ENCODE results near the gene SMIM35.

SMIM35 gene

GRCh38 chr11:117995472-117995871, 91.3 kb downstream of the SMIM35 start:
- Histone ChIP-seq H3K36me3 (ENCODE audit: insufficient read depth, low read depth, low read length) (no peaks in the 10 kb centered on the region), H3K27me3 (ENCODE audit: insufficient read depth, low read length) (no peaks in the 10 kb centered on the region), H3K4me3 (ENCODE audit: low read length) (no peak overlapping the region), H3K9ac (ENCODE audit: low read depth, low read length) (no peak overlapping the region), H3K9me3 (ENCODE audit: insufficient read depth, low read depth, low read length) (no peaks in the 10 kb centered on the region), H3K4me1 (ENCODE audit: insufficient read depth, low read length) (no peaks in the 10 kb centered on the region), H3K27ac (ENCODE audit: low read length) (no peak overlapping the region)

DNA sequence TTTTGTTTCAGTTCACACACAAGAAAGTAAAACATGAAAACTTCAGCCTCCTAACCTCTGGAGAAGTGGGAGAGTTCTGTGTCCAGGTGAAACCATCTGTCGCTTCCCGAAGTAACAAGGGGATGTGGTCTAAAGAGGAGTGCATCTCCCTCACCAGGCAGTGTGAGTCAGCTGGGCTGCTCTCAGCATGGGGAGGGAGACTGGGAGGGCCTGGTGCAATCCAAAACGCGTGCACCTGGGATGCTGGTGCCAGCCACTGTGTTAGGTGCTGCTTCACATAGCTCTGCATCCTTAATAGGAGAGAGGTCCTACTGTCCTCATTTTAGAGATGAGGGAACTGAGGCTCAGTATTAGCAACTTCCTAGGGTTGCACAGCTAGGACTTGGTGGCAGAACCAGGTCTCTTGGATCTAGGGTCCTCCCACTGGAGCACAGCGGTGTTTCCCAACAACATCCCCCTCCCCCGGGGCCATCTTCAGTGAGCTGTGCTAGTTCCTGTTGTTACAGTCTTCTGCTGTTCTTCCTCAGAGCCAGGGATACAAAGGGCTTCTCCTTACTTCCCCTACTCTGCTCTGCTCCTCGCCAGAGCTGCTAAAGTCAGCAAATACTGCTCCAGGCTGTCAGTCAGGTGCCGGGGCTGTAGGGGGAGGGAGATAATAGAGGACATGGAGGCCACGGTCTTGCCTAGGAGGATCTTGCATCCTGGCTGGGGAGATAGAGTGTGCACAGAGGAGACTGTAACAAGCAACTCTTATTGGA, 92.6 kb downstream of the SMIM35 start:
- Histone ChIP-seq H3K4me1 (ENCODE audit: insufficient read depth, low read length) (no peaks in the 10 kb centered on the region), H3K4me3 (ENCODE audit: low read length) (no peak overlapping the region), H3K27me3 (ENCODE audit: insufficient read depth, low read length) (peaks cover 5% of the 10 kb centered on the region; the same call in 1 of the 2 replicates), H3K9me3 (ENCODE audit: insufficient read depth, low read depth, low read length) (no peaks in the 10 kb centered on the region), H3K27ac (ENCODE audit: low read length) (no peak overlapping the region), H3K36me3 (ENCODE audit: insufficient read depth, low read depth, low read length) (no peaks in the 10 kb centered on the region), H3K9ac (ENCODE audit: low read depth, low read length) (no peak overlapping the region)

GRCh38 chr11:117992620-117993019, 94.1 kb downstream of the SMIM35 start:
- H3K4me3 ChIP-seq (ENCODE audit: low read length), result no peak overlapping the region

GRCh38 chr11:117992136-117992535, 94.6 kb downstream of the SMIM35 start:
- H3K4me3 ChIP-seq (ENCODE audit: low read length), result no peak overlapping the region
- H3K9me3 ChIP-seq (ENCODE audit: insufficient read depth, low read depth, low read length), result no peaks in the 10 kb centered on the region
- H3K4me1 ChIP-seq (ENCODE audit: insufficient read depth, low read length), result no peaks in the 10 kb centered on the region
- H3K36me3 ChIP-seq (ENCODE audit: insufficient read depth, low read depth, low read length), result no peaks in the 10 kb centered on the region
- peaks cover 25% of the 10 kb centered on the region for H3K27me3 ChIP-seq (ENCODE audit: insufficient read depth, low read length)
- no peak overlapping the region for H3K27ac ChIP-seq (ENCODE audit: low read length)
- H3K9ac ChIP-seq (ENCODE audit: low read depth, low read length), result no peak overlapping the region

More at GRCh38 chr11:117992620-117993019, 94.1 kb downstream of the SMIM35 start:
- H3K9me3 ChIP-seq (ENCODE audit: insufficient read depth, low read depth, low read length), result no peaks in the 10 kb centered on the region
- peaks cover 20% of the 10 kb centered on the region for H3K27me3 ChIP-seq (ENCODE audit: insufficient read depth, low read length)
- H3K36me3 ChIP-seq (ENCODE audit: insufficient read depth, low read depth, low read length), result no peaks in the 10 kb centered on the region
- no peaks in the 10 kb centered on the region for H3K4me1 ChIP-seq (ENCODE audit: insufficient read depth, low read length)
- no peak overlapping the region for H3K27ac ChIP-seq (ENCODE audit: low read length)
- H3K9ac ChIP-seq (ENCODE audit: low read depth, low read length), result no peak overlapping the region

- no peaks in the 10 kb centered on the region for H3K9me3 ChIP-seq (ENCODE audit: insufficient read depth, low read depth, low read length)
- no peaks in the 10 kb centered on the region for H3K4me1 ChIP-seq (ENCODE audit: insufficient read depth, low read length)
- no peak overlapping the region for H3K9ac ChIP-seq (ENCODE audit: low read depth, low read length)
- H3K27ac ChIP-seq (ENCODE audit: low read length), result no peak overlapping the region
- H3K4me3 ChIP-seq (ENCODE audit: low read length), result no peak overlapping the region
- H3K27me3 ChIP-seq (ENCODE audit: insufficient read depth, low read length), result peaks cover 49% of the 10 kb centered on the region
- H3K36me3 ChIP-seq (ENCODE audit: insufficient read depth, low read depth, low read length), result no peaks in the 10 kb centered on the region
These were observed 97.2 kb downstream of the SMIM35 start for GRCh38 chr11:117989351-117990102.

GRCh38 chr11:117986981-117987574, 99.7 kb downstream of the SMIM35 start:
- Histone ChIP-seq H3K27ac (ENCODE audit: low read length) (no peak overlapping the region), H3K9me3 (ENCODE audit: insufficient read depth, low read depth, low read length) (no peaks in the 10 kb centered on the region), H3K4me3 (ENCODE audit: low read length) (no peak overlapping the region), H3K9ac (ENCODE audit: low read depth, low read length) (no peak overlapping the region), H3K4me1 (ENCODE audit: insufficient read depth, low read length) (no peaks in the 10 kb centered on the region), H3K36me3 (ENCODE audit: insufficient read depth, low read depth, low read length) (no peaks in the 10 kb centered on the region), H3K27me3 (ENCODE audit: insufficient read depth, low read length) (peaks cover 54% of the 10 kb centered on the region)

DNA sequence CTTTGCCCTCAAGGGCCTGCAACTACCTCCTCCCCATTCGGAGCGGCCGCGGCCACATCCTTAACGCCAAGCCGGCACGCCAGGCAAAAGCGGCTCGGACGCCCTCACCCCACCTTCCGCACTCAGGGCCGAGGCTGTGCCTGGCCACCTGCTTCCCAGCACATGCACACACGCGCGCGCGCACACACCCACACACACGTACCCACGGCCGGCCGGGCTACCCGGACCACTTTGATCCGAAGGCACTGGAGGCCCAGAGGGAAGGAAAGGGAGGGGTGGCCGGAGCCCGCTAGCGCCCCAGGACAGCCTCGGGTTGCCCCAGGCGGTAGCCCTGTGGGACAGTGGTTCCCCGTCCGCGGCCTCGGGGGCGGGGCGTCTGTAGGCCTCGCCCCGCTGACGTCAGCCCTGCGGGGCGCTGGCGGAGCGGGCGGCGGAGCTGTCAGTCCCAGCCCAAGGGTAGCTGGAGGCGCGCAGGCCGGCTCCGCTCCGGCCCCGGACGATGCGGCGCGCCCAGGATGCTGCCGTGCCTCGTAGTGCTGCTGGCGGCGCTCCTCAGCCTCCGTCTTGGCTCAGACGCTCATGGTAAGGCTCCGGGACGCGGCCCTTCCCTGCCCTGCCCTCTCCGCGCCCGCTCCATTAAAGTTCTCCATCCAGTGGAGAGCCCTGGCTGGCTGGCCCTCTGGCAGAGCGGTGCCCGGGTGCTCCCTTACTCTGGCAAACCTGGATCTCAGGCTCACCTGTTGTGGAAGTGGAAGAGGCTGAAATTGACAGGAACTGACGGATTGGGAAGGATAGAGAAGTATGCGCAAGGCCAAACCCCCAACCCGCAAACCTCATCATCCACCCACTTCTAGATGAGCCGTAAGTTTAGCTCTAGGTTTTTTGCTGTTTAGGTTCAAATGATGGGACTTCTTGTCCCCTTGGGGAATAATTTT, 100.5 kb downstream of the SMIM35 start, which contains the start of gene IL10RA:
TSS of gene IL10RA (plus strand) at position 442 of the 935 bp plus-strand sequence. CDS start at position 516, 74 bp downstream.
- Histone ChIP-seq H3K36me3 (ENCODE audit: insufficient read depth, low read depth, low read length) (no peaks in the 10 kb centered on the region), H3K27ac (ENCODE audit: low read length) (no peak within 1 kb of the TSS), H3K9ac (ENCODE audit: low read depth, low read length) (peak within 1 kb of the TSS; percentile 37; the same call in 1 of the 2 replicates), H3K27me3 (ENCODE audit: insufficient read depth, low read length) (peaks cover 54% of the 10 kb centered on the region), H3K9me3 (ENCODE audit: insufficient read depth, low read depth, low read length) (no peaks in the 10 kb centered on the region), H3K4me3 (ENCODE audit: low read length) (peak within 1 kb of the TSS; percentile 74), H3K4me1 (ENCODE audit: insufficient read depth, low read length) (no peaks in the 10 kb centered on the region)

DNA sequence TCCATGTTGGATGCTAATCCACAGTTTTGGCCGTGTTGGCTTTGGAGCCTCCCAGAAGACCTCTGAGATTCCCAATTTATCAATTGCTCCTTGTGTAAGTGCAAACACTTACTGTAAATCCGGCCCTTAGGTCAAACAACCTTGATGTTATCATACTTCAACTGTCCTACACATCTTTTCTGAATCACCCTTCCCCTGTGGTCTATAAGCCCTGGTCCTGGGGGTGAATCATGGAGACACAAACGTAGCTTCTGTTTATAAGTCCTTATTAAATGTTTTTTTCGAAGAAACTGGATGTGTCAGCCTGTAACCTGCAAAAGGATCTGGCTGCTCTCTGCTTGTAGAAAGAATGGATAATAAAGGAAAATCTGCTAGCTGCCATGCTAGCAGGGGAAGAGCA, 102.3 kb downstream of the SMIM35 start:
- no peak overlapping the region for H3K4me3 ChIP-seq (ENCODE audit: low read length)
- no peak overlapping the region for H3K9ac ChIP-seq (ENCODE audit: low read depth, low read length)
- no peaks in the 10 kb centered on the region for H3K36me3 ChIP-seq (ENCODE audit: insufficient read depth, low read depth, low read length)
- H3K27me3 ChIP-seq (ENCODE audit: insufficient read depth, low read length), result peaks cover 53% of the 10 kb centered on the region
- no peak overlapping the region for H3K27ac ChIP-seq (ENCODE audit: low read length)
- H3K4me1 ChIP-seq (ENCODE audit: insufficient read depth, low read length), result no peaks in the 10 kb centered on the region
- no peaks in the 10 kb centered on the region for H3K9me3 ChIP-seq (ENCODE audit: insufficient read depth, low read depth, low read length)

DNA sequence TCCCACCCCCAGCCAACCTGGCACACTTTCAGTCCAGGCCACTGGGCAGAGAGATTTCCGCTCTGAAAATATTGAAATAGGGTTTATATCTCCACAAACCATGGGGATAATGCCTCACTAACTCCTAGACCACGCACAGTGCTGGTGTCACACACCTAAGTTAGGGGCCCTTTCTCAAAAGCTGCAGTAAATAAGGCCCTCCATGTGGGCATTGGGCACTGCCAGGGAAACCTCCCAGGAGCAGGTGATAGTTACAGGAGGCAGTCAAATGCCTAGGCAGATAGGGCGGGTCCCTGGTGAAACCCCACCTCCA, 103.6 kb downstream of the SMIM35 start:
- H3K27ac ChIP-seq (ENCODE audit: low read length), result no peak overlapping the region
- no peaks in the 10 kb centered on the region for H3K9me3 ChIP-seq (ENCODE audit: insufficient read depth, low read depth, low read length)
- no peak overlapping the region for H3K9ac ChIP-seq (ENCODE audit: low read depth, low read length)
- H3K27me3 ChIP-seq (ENCODE audit: insufficient read depth, low read length), result peaks cover 39% of the 10 kb centered on the region
- no peaks in the 10 kb centered on the region for H3K4me1 ChIP-seq (ENCODE audit: insufficient read depth, low read length)
- H3K4me3 ChIP-seq (ENCODE audit: low read length), result no peak overlapping the region
- H3K36me3 ChIP-seq (ENCODE audit: insufficient read depth, low read depth, low read length), result no peaks in the 10 kb centered on the region

GRCh38 chr11:117980720-117981119, 106.0 kb downstream of the SMIM35 start:
- Histone ChIP-seq H3K9me3 (ENCODE audit: insufficient read depth, low read depth, low read length) (no peaks in the 10 kb centered on the region), H3K9ac (ENCODE audit: low read depth, low read length) (no peak overlapping the region), H3K4me3 (ENCODE audit: low read length) (no peak overlapping the region), H3K4me1 (ENCODE audit: insufficient read depth, low read length) (no peaks in the 10 kb centered on the region), H3K27ac (ENCODE audit: low read length) (no peak overlapping the region), H3K27me3 (ENCODE audit: insufficient read depth, low read length) (peaks cover 17% of the 10 kb centered on the region), H3K36me3 (ENCODE audit: insufficient read depth, low read depth, low read length) (no peaks in the 10 kb centered on the region)

DNA sequence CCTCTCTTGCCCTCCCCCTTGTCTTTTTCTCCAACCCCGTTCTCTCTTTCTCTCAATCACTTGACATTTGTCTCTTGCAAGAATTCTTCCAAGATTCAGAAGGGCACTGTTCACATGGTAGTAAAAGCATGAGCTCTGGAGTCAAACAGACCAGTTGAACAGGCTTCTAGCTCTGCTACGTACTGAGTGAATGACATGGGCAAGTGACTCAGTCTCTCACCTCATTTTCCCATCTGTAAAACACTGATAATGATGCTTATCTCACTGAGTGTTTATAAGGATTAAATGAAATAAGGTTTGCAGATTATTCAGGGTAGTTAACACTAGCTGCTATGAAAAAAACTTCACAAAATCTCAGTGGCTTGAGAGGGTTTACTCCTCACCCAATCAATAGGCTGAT, 106.5 kb downstream of the SMIM35 start:
- peaks cover 13% of the 10 kb centered on the region for H3K27me3 ChIP-seq (ENCODE audit: insufficient read depth, low read length)
- H3K36me3 ChIP-seq (ENCODE audit: insufficient read depth, low read depth, low read length), result no peaks in the 10 kb centered on the region
- no peak overlapping the region for H3K9ac ChIP-seq (ENCODE audit: low read depth, low read length)
- no peaks in the 10 kb centered on the region for H3K9me3 ChIP-seq (ENCODE audit: insufficient read depth, low read depth, low read length)
- no peaks in the 10 kb centered on the region for H3K4me1 ChIP-seq (ENCODE audit: insufficient read depth, low read length)
- no peak overlapping the region for H3K27ac ChIP-seq (ENCODE audit: low read length)
- no peak overlapping the region for H3K4me3 ChIP-seq (ENCODE audit: low read length)
